Hepatic stellate cell (primary cell): ENCODE measurements around the gene TMEM14B.
"Not testable (repeated sequence)": the region's sequence is repeated elsewhere in the genome, so short reads cannot be mapped to it uniquely, and the experiment has no call there.

Source experiments
- DNase-seq: peaks from one replicate; pipeline ENCODE4 v3.0.0; 2011; ENCODE audit warnings: low spot score

The TMEM14B gene

GRCh38 chr6:10747251-10747972, at the start of gene TMEM14B:
Gene TMEM14B (plus strand): TSS chr6:10747805. CDS start chr6:10749246, 1,441 bp downstream.
- peak; percentile 98 for DNase-seq

- DNase-seq: no peak
Observed at GRCh38 chr6:10713962-10714361, 33.6 kb upstream of the TMEM14B start.

- peak; percentile 16 for DNase-seq
Observed at GRCh38 chr6:10719296-10719963, 28.2 kb upstream of the TMEM14B start.

- DNase-seq: no peak
Observed at GRCh38 chr6:10719964-10720264, 27.7 kb upstream of the TMEM14B start.

- DNase-seq: peak; percentile 43
Observed at GRCh38 chr6:10720265-10720959, 27.2 kb upstream of the TMEM14B start.

- not testable (repeated sequence) for DNase-seq
Observed at GRCh38 chr6:10720960-10721849, 26.4 kb upstream of the TMEM14B start.

- DNase-seq: no peak
Observed at GRCh38 chr6:10721850-10722569, 25.6 kb upstream of the TMEM14B start.

- no peak for DNase-seq
Observed at GRCh38 chr6:10722570-10722819, 25.1 kb upstream of the TMEM14B start.

- DNase-seq: peak; percentile 97
Observed at GRCh38 chr6:10722820-10723566, 24.6 kb upstream of the TMEM14B start, which contains the start of gene TMEM14C. Gene TMEM14C (plus strand): TSS chr6:10723070. CDS start chr6:10724614, 1,544 bp downstream.

GRCh38 chr6:10723567-10723881, 24.1 kb upstream of the TMEM14B start:
- no peak for DNase-seq

GRCh38 chr6:10725044-10725443, 22.6 kb upstream of the TMEM14B start:
- DNase-seq: no peak

GRCh38 chr6:10725716-10726115, 21.9 kb upstream of the TMEM14B start:
- DNase-seq: no peak

- DNase-seq: no peak
Observed at GRCh38 chr6:10730254-10730653, 17.4 kb upstream of the TMEM14B start.

GRCh38 chr6:10733151-10733715, 14.4 kb upstream of the TMEM14B start:
- no peak for DNase-seq

- DNase-seq: no peak
Observed at GRCh38 chr6:10733863-10734262, 13.7 kb upstream of the TMEM14B start.

- no peak for DNase-seq
Observed at GRCh38 chr6:10736731-10737130, 10.9 kb upstream of the TMEM14B start.

- no peak for DNase-seq
Observed at GRCh38 chr6:10740061-10740460, 7.5 kb upstream of the TMEM14B start.

- DNase-seq: not testable (repeated sequence)
Observed at GRCh38 chr6:10741643-10742042, 6.0 kb upstream of the TMEM14B start.

- DNase-seq: no peak
Observed at GRCh38 chr6:10742251-10742650, 5.4 kb upstream of the TMEM14B start.

GRCh38 chr6:10743515-10743914, 4.1 kb upstream of the TMEM14B start:
- no peak for DNase-seq

- DNase-seq: no peak
Observed at GRCh38 chr6:10745116-10745515, 2.5 kb upstream of the TMEM14B start.
